Kidney (tissue), 14 donors: ENCODE results near the gene DNM3. TPM values are rescaled to one million over a fixed set of nuclear protein-coding genes. Genes with fewer than 3 reads are reported as not detected.

Experiments
- DNase-seq, 5 donors: peaks; one replicate each; pipeline ENCODE4 v3.0.0-alpha.2; 2013 to 2020
- FAIRE-seq: peaks from 2 replicates; lab custom pipeline; 2012; peaks lifted over from hg19 to GRCh38; lab: Jason Lieb, UNC
- H3K27ac ChIP-seq, 2 donors: one replicate each; pipeline ENCODE4 v1.7.0; 2013; ENCODE audit warnings: low read depth in 2 of 2, low read length in 2 of 2, inconsistent platforms in 1 of 2
- H3K27me3 ChIP-seq: one replicate; pipeline ENCODE4 v1.7.1; 2013; ENCODE audit warnings: low read length, inconsistent platforms; ENCODE audit not compliant: control insufficient read depth, insufficient read depth
- H3K36me3 ChIP-seq, 3 donors: one replicate each; pipeline versions ENCODE4 v1.7.0 to v1.7.1; 2013; ENCODE audit warnings: low read length in 3 of 3, control low read depth in 1 of 3, inconsistent platforms in 1 of 3; ENCODE audit not compliant: insufficient read depth in 3 of 3, control insufficient read depth in 2 of 3
- H3K4me1 ChIP-seq, 3 donors: one replicate each; pipeline versions ENCODE4 v1.7.0 to v1.7.1; 2013; ENCODE audit warnings: low read length in 3 of 3, inconsistent platforms in 1 of 3, low read depth in 1 of 3; ENCODE audit not compliant: control insufficient read depth in 2 of 3, insufficient read depth in 2 of 3
- H3K4me3 ChIP-seq, 3 donors: one replicate each; pipeline versions ENCODE4 v1.7.0 to v1.8.1; 2013; ENCODE audit warnings: low read length in 3 of 3, control low read depth in 1 of 3, inconsistent platforms in 1 of 3
- H3K9ac ChIP-seq, 3 donors: one replicate each; pipeline versions ENCODE4 v1.7.0 to v1.7.1; 2013; ENCODE audit warnings: low read length in 3 of 3, control low read depth in 1 of 3, inconsistent platforms in 1 of 3
- H3K9me3 ChIP-seq, 3 donors: one replicate each; pipeline versions ENCODE4 v1.7.0 to v1.7.1; 2013; ENCODE audit warnings: low read length in 3 of 3, control low read depth in 1 of 3, inconsistent platforms in 1 of 3; ENCODE audit not compliant: control insufficient read depth in 2 of 3, insufficient read depth in 1 of 3
- intact Hi-C: fragments of 100-400 bp; cut with DNase I; formaldehyde crosslinking; loops from one replicate; pipeline ENCODE4 v1.11.1; 2022
- polyA plus RNA-seq: library from polyadenylated mRNA; stranded (reverse); fragments of 350-450 nt; fragmentation: Illumina TruSeq; extraction: RNeasy Lipid Tissue Mini Kit (QIAGEN cat#74804); gene quantifications from one replicate; pipeline ENCODE4 v1.2.3, GENCODE V29; 2014; ENCODE audit warnings: low read depth, low replicate concordance; ENCODE audit not compliant: insufficient read depth
- total RNA-seq: library from RNA; stranded (reverse); fragmentation: NEBNext Ultra II Directional; extraction: Animal tissue kit (Norgen Biotek cat#: 25700); gene quantifications from one replicate; pipeline ENCODE4 v1.2.1, GENCODE V29; 2021
- TF ChIP-seq, protein P1 (sequence below): IDR thresholded peaks from 3 replicates; pipeline ENCODE4 v1.5.1; 2012; ENCODE audit warnings: mild to moderate bottlenecking, moderate library complexity, borderline replicate concordance; ENCODE audit not compliant: insufficient read depth; ENCODE audit errors: extremely low read depth
- donor health status: control.
- donor health status: control.
- donor health status: control.
- donor health status: control.
- donor health status: control.
- donor health status: DM: yes; HTN: yes; CAD: no.
- donor health status: Normal renal cell carcinoma (clear cell type).

The DNM3 gene
- total and polyA plus RNA-seq, 2 donors from 2014 or later = 5.9 to 19.1 TPM

- Histone ChIP-seq H3K4me3 (no peak overlapping the region), H3K36me3 (no peaks in the 10 kb centered on the region), H3K27me3 (no peaks in the 10 kb centered on the region), H3K27ac (no peak overlapping the region), H3K9me3 (no peaks in the 10 kb centered on the region), H3K9ac (no peak overlapping the region), H3K4me1 (no peaks in the 10 kb centered on the region)
- TF ChIP-seq, protein P1, sequence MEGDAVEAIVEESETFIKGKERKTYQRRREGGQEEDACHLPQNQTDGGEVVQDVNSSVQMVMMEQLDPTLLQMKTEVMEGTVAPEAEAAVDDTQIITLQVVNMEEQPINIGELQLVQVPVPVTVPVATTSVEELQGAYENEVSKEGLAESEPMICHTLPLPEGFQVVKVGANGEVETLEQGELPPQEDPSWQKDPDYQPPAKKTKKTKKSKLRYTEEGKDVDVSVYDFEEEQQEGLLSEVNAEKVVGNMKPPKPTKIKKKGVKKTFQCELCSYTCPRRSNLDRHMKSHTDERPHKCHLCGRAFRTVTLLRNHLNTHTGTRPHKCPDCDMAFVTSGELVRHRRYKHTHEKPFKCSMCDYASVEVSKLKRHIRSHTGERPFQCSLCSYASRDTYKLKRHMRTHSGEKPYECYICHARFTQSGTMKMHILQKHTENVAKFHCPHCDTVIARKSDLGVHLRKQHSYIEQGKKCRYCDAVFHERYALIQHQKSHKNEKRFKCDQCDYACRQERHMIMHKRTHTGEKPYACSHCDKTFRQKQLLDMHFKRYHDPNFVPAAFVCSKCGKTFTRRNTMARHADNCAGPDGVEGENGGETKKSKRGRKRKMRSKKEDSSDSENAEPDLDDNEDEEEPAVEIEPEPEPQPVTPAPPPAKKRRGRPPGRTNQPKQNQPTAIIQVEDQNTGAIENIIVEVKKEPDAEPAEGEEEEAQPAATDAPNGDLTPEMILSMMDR = no peak
- DNase-seq (no peak), FAIRE-seq (peak; percentile 46)
- intact Hi-C loops = no loop called here
These were observed 448.1 kb downstream of the DNM3 start for GRCh38 chr1:172289448-172289847.

DNA sequence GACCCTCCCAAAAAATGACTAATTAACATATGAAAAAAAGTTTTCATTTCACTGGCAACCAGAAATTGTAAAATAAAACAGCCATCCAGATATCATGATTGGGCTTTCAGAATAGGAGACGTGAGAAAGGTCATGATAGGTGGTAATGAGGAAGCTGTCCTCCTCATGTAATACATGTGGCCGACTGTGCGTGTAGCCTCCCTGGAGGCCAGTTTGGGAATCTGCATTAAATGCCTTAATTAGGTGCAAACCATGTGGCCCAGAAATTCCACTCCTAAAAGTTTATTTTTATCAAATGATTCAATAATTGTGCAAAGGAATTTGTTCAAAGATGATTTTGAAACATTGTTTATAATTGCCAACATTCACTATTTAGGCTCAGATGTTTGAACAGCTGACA is 451.5 kb downstream of the DNM3 start:
- Histone ChIP-seq H3K9me3 (no peaks in the 10 kb centered on the region), H3K9ac (no peak overlapping the region), H3K36me3 (no peaks in the 10 kb centered on the region), H3K27ac (no peak overlapping the region), H3K27me3 (no peaks in the 10 kb centered on the region), H3K4me3 (no peak overlapping the region), H3K4me1 (no peaks in the 10 kb centered on the region)
- TF ChIP-seq, protein P1 = no peak
- DNase-seq = no peak
- intact Hi-C loops = no loop called here
- no peak for FAIRE-seq

- intact Hi-C loops = no loop called here
- no peak overlapping the region for H3K27ac ChIP-seq
- no peak for DNase-seq
- no peak for FAIRE-seq
- H3K4me3 ChIP-seq = no peak overlapping the region
- H3K9ac ChIP-seq = no peak overlapping the region
- H3K9me3 ChIP-seq = no peaks in the 10 kb centered on the region
- no peaks in the 10 kb centered on the region for H3K36me3 ChIP-seq
- no peaks in the 10 kb centered on the region for H3K27me3 ChIP-seq
- TF ChIP-seq, protein P1 = no peak
- no peaks in the 10 kb centered on the region for H3K4me1 ChIP-seq
These were observed 452.1 kb downstream of the DNM3 start for GRCh38 chr1:172293429-172293828.

- H3K27ac ChIP-seq = no peak overlapping the region
- H3K36me3 ChIP-seq = no peaks in the 10 kb centered on the region
- TF ChIP-seq, protein P1 = no peak
- DNase-seq = no peak
- no peak overlapping the region for H3K4me3 ChIP-seq
- no peak for FAIRE-seq
- H3K4me1 ChIP-seq = no peaks in the 10 kb centered on the region
- no peaks in the 10 kb centered on the region for H3K27me3 ChIP-seq
- intact Hi-C loops = no loop called here
- peaks cover 0 to 4% (median 2%) of the 10 kb centered on the region in 3 donors for H3K9me3 ChIP-seq
- H3K9ac ChIP-seq = no peak overlapping the region
These were observed 456.8 kb downstream of the DNM3 start for GRCh38 chr1:172298141-172298540.
